CD4-positive, alpha-beta T cell (primary cell): ENCODE results near the gene RNF121. TPM values are rescaled to one million over a fixed set of nuclear protein-coding genes. Genes with fewer than 3 reads are reported as not detected.

ENCODE experiments used
- ATAC-seq: fragments of 200-7000 bp; cut with Tn5 transposase; one replicate; pipeline ENCODE4 v1.10.0; 2022; ENCODE audit warnings: mild to moderate bottlenecking; ENCODE audit not compliant: poor library complexity
- CTCF ChIA-PET: fragments of 350-600 bp; sonication (Branson Sonifier 250); formaldehyde crosslinking; loops from one replicate; lab custom pipeline; 2021; ENCODE audit warnings: antibody characterized with exemption, inconsistent platforms; lab: Charles Lee
- POLR2A ChIA-PET: fragments of 350-600 bp; sonication (Branson Sonifier 250); formaldehyde crosslinking; loops from one replicate; lab custom pipeline; 2021; ENCODE audit warnings: antibody characterized with exemption, inconsistent platforms; lab: Charles Lee
- DNase-seq, 14 experiments: peaks; one replicate each; pipeline ENCODE4 v3.0.0-alpha.2; 2013 to 2020; ENCODE audit warnings: mixed read lengths in 2 of 14
- H3K27ac ChIP-seq, 2 donors: one replicate each; pipeline versions ENCODE4 v1.5.1 to v1.7.0; 2013; ENCODE audit warnings: low read length in 2 of 2, low read depth in 1 of 2, mild to moderate bottlenecking in 1 of 2
- H3K27me3 ChIP-seq, 2 experiments: 1 replicate in 1 of 2; 2 replicates in 1 of 2; pipeline versions ENCODE4 v1.6.1 to v1.7.0; 2013; ENCODE audit warnings: low read length in 2 of 2, control low read depth in 1 of 2, mild to moderate bottlenecking in 1 of 2, moderate library complexity in 1 of 2; ENCODE audit not compliant: insufficient read depth in 2 of 2, control insufficient read depth in 1 of 2
- H3K36me3 ChIP-seq: one replicate; pipeline ENCODE4 v1.6.1; 2013; ENCODE audit warnings: low read length, control low read depth; ENCODE audit not compliant: insufficient read depth
- H3K4me1 ChIP-seq: one replicate; pipeline ENCODE4 v1.6.1; 2013; ENCODE audit warnings: low read length, control low read depth; ENCODE audit not compliant: insufficient read depth
- H3K4me3 ChIP-seq: one replicate; pipeline ENCODE4 v1.5.1; 2013; ENCODE audit warnings: mild to moderate bottlenecking, low read length, moderate library complexity
- H3K9me3 ChIP-seq, 2 experiments: 1 replicate in 1 of 2; 2 replicates in 1 of 2; pipeline versions ENCODE4 v1.6.1 to v1.7.0; 2013; ENCODE audit warnings: low read length in 2 of 2, mild to moderate bottlenecking in 2 of 2, control low read depth in 1 of 2, moderate library complexity in 1 of 2; ENCODE audit not compliant: control insufficient read depth in 1 of 2, insufficient read depth in 1 of 2
- H3K27ac Mint-ChIP-seq: one replicate; pipeline ENCODE4 v1.8.0; 2020; ENCODE audit warnings: mixed read lengths
- H3K27me3 Mint-ChIP-seq: one replicate; pipeline ENCODE4 v1.8.0; 2021; ENCODE audit warnings: mixed read lengths
- H3K36me3 Mint-ChIP-seq: one replicate; pipeline ENCODE4 v1.8.0; 2021; ENCODE audit warnings: low read depth, mixed read lengths
- H3K4me1 Mint-ChIP-seq: one replicate; pipeline ENCODE4 v1.8.0; 2021; ENCODE audit warnings: low read depth, mixed read lengths
- H3K4me3 Mint-ChIP-seq: one replicate; pipeline ENCODE4 v1.8.0; 2020; ENCODE audit warnings: mild to moderate bottlenecking, mixed read lengths
- H3K9me3 Mint-ChIP-seq: one replicate; pipeline ENCODE4 v1.8.0; 2020; ENCODE audit warnings: mixed read lengths
- intact Hi-C, 2 experiments: fragments of 100-400 bp; cut with DNase I in 1 of 2; cut with micrococcal nuclease in 1 of 2; formaldehyde crosslinking; loops; one replicate each; pipeline versions ENCODE4 v1.15.1 to v1.9.0; 2023 to 2025; cut with DNase I, micrococcal nuclease
- total RNA-seq, 174 experiments: library from RNA in 2 of 174; stranded (reverse) in 2 of 174; gene quantifications; one replicate each; pipeline ENCODE4 v1.2.3 and lab custom pipeline; 2021 to 2026
- TF ChIP-seq, protein P1 (sequence below): fragments of 200-600 bp; IDR thresholded peaks from one replicate; pipeline ENCODE4 v1.8.0; 2022; ENCODE audit warnings: antibody characterized with exemption, mild to moderate bottlenecking

Gene RNF121
- total RNA-seq, 2 experiments from 2014 or later: 10.1 to 10.4 TPM

DNA sequence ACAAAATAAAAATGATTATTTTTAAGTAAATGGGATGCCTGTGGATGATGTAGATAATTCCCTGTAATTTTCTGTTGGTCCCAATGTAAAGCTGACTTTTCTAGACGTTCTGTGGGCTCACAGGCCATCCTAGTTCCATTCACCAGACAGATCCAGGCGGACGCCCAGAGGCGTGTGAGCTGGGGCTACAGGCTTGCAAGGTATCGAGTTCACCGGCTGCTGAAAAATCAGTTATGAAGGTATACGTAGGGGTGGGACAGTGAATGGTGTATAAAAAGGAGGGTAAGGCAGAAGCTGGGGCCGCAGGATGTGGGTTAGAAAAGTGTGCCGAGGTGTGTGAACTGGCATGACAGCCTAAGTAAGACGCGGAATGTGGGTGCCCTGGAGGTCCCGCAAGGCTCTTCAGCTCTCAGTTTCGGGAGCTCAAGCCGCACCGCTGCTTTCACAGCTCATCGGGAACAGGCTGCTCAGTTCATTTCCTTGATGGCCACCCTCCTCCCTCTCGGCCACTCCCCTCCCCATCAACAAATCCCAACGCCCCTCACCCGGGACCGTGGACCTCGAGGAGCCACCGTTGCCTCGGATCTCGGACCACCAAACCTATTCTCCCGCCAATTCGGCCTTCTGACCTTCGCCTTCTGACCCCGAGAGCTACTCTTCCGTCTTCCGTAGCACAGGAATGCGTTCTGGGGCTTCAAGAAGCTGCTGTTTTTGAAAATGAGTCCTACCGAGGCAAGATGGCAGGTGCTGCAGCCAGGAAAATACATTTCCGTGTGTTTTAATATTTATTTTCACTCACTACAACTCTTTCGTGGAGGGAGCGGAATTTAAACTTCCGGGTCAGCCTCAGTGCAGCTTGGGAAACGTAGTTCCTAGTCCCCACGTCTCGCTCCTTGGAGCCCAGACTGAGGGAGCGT lies 768 bp upstream of the RNF121 start, which contains the start of gene XNDC1N:
Gene XNDC1N (minus strand): TSS at position 775 of the 917 bp plus-strand sequence. CDS start 5,241 bp downstream, outside the sequence.
- H3K9me3 Mint-ChIP-seq: no peaks in the 10 kb centered on the region
- CTCF ChIA-PET: interaction anchor here (0.7 to 2.0 kb wide), 8 partner anchors 11 to 506 kb away, joined by 3 to 6 read pairs (median 4); partner anchors contain the start of gene CLPB
- peak within 1 kb of the TSS; percentile 93 for H3K27ac Mint-ChIP-seq
- DNase-seq (peak in 12 of 14 experiments; percentile 30 to 92 (median 56)), ATAC-seq (peak; percentile 81)
- peaks cover 9% of the 10 kb centered on the region for H3K36me3 ChIP-seq
- no peaks in the 10 kb centered on the region for H3K27me3 Mint-ChIP-seq
- no peaks in the 10 kb centered on the region for H3K9me3 ChIP-seq
- H3K4me1 Mint-ChIP-seq: peaks cover 53% of the 10 kb centered on the region
- TF ChIP-seq, protein P1, sequence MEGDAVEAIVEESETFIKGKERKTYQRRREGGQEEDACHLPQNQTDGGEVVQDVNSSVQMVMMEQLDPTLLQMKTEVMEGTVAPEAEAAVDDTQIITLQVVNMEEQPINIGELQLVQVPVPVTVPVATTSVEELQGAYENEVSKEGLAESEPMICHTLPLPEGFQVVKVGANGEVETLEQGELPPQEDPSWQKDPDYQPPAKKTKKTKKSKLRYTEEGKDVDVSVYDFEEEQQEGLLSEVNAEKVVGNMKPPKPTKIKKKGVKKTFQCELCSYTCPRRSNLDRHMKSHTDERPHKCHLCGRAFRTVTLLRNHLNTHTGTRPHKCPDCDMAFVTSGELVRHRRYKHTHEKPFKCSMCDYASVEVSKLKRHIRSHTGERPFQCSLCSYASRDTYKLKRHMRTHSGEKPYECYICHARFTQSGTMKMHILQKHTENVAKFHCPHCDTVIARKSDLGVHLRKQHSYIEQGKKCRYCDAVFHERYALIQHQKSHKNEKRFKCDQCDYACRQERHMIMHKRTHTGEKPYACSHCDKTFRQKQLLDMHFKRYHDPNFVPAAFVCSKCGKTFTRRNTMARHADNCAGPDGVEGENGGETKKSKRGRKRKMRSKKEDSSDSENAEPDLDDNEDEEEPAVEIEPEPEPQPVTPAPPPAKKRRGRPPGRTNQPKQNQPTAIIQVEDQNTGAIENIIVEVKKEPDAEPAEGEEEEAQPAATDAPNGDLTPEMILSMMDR: no peak
- peak within 1 kb of the TSS; percentile 96 for H3K4me3 Mint-ChIP-seq
- peak within 1 kb of the TSS; percentile 79 for H3K4me3 ChIP-seq
- intact Hi-C loops: loop anchor here (1.0 to 10.0 kb wide), 8 partner anchors 126 to 887 kb away; partner anchors contain the start of genes ANAPC15 (in 2 of the 2), ATG16L2 (in 1 of the 2), DHCR7 (in 1 of the 2) and TOMT (in 1 of the 2)
- POLR2A ChIA-PET: interaction anchor here (1.0 to 2.7 kb wide), 15 partner anchors 8 to 1670 kb away, joined by 3 to 29 read pairs (median 4); partner anchors contain the start of genes ANAPC15, FAM168A and INPPL1
- H3K27me3 ChIP-seq: no peaks in the 10 kb centered on the region
- H3K27ac ChIP-seq: peak within 1 kb of the TSS; percentile 92 to 95
- H3K4me1 ChIP-seq: peaks cover 32% of the 10 kb centered on the region
- H3K36me3 Mint-ChIP-seq: peaks cover 20% of the 10 kb centered on the region

DNA sequence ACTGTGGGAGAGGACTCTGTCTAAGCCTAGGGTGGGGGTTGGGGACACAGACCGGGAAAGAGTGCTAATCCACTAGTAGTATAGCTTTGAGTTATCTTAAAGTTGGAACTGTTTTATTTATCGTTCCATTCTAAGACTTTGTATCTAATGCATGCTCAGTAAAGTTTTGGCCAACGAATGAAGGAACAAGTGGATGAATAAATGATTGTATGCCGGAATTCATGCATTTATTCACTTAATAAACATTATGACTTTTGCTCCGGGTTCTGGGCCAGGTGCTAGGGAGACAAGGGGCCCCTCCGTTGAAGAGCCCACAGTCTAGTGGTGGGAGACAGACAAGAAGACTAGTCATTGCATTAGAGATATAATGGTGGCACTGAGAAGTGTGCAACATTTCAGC lies 645 bp downstream of the RNF121 start:
- H3K27ac ChIP-seq: no peak overlapping the region
- H3K9me3 Mint-ChIP-seq: no peaks in the 10 kb centered on the region
- H3K27me3 ChIP-seq: no peaks in the 10 kb centered on the region
- no peak for ATAC-seq
- ChIA-PET CTCF (interaction anchor here (1.1 to 2.0 kb wide), 4 partner anchors 10 to 501 kb away, joined by 3 to 6 read pairs (median 4); no protein-coding TSS in a partner anchor), POLR2A (interaction anchor here (1.0 to 2.7 kb wide), 12 partner anchors 8 to 1669 kb away, joined by 3 to 29 read pairs (median 6); partner anchors contain the start of genes ANAPC15, FAM168A and INPPL1)
- peaks cover 36% of the 10 kb centered on the region for H3K4me1 ChIP-seq
- TF ChIP-seq, protein P1: no peak
- H3K9me3 ChIP-seq: no peaks in the 10 kb centered on the region
- peaks cover 63% of the 10 kb centered on the region for H3K4me1 Mint-ChIP-seq
- peak overlapping the region; percentile 79 for H3K4me3 ChIP-seq
- H3K4me3 Mint-ChIP-seq: peak overlapping the region; percentile 96
- H3K27me3 Mint-ChIP-seq: no peaks in the 10 kb centered on the region
- intact Hi-C loops: loop anchor here in 1 of 2 experiments (2.0 to 10.0 kb wide), 5 partner anchors 127 to 885 kb away; partner anchors contain the start of genes ANAPC15, ATG16L2, DHCR7 and TOMT
- H3K27ac Mint-ChIP-seq: peak overlapping the region; percentile 93
- no peak for DNase-seq
- peaks cover 9% of the 10 kb centered on the region for H3K36me3 ChIP-seq
- H3K36me3 Mint-ChIP-seq: peaks cover 20% of the 10 kb centered on the region

DNA sequence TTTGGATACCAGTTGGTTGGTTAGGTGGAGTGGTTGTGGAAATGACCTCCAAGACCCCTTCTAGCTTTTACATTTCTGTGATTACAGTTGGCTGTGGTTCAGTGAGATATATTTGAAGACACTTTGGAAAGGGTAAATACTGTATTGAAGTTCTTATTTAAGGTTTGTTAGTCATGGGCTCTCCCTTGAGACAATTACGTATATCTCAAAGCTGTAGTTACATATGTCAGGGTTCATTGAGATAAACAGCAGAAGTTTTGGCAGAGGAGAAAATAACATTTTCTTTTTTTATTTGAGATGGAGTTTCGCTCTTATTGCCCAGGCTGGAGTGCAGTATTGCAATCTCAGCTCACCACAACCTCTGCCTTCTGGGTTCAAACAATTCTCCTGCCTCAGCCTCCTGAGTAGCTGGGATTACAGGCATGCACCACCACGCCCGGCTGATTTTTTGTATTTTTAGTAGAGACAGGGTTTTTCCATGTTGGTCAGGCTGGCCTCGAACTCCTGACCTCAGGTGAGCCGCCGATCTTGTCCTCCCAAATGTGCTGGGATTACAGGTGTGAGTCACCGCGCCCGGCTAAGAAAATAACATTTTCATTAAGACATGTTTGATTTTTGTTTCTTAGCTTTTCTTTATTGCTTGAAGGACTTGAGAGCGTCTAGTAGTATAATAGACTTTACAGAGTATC lies 1.9 kb downstream of the RNF121 start:
- DNase-seq (no peak), ATAC-seq (no peak)
- Mint-ChIP-seq H3K4me3 (peak overlapping the region; percentile 96), H3K4me1 (peaks cover 65% of the 10 kb centered on the region), H3K9me3 (no peaks in the 10 kb centered on the region), H3K36me3 (peaks cover 15% of the 10 kb centered on the region), H3K27ac (no peak overlapping the region), H3K27me3 (no peaks in the 10 kb centered on the region)
- no peak overlapping the region for H3K4me3 ChIP-seq
- intact Hi-C loops: no loop called here
- H3K27me3 ChIP-seq: no peaks in the 10 kb centered on the region
- no peak overlapping the region for H3K27ac ChIP-seq
- H3K9me3 ChIP-seq: no peaks in the 10 kb centered on the region
- no peaks in the 10 kb centered on the region for H3K36me3 ChIP-seq
- peaks cover 36% of the 10 kb centered on the region for H3K4me1 ChIP-seq
- TF ChIP-seq, protein P1: no peak
- ChIA-PET POLR2A (interaction anchor here (0.8 to 1.2 kb wide), 3 partner anchors 110 to 182 kb away, joined by 3 read pairs; partner anchors contain the start of gene ANAPC15), CTCF (interaction anchor here (1.2 kb wide), 1 partner anchor 160 kb away, joined by 3 read pairs; no protein-coding TSS in a partner anchor)
